ENCODE data around the gene PLAGL1.

PLAGL1 gene

GRCh38 chr6:143976806-143977349, 31.2 kb downstream of the PLAGL1 start:
- Histone ChIP-seq H3K36me3 (ENCODE audit: control insufficient read depth, insufficient read depth, low read length) (no peaks in the 10 kb centered on the region), H3K4me3 (ENCODE audit: low read depth, low read length) (no peak overlapping the region), H3K27me3 (ENCODE audit: control insufficient read depth, insufficient read depth, low read length) (peaks cover 63% of the 10 kb centered on the region), H3K9ac (ENCODE audit: low read length) (no peak overlapping the region), H3K27ac (ENCODE audit: low read depth, low read length) (no peak overlapping the region), H3K9me3 (ENCODE audit: control insufficient read depth, insufficient read depth, low read depth, low read length) (no peaks in the 10 kb centered on the region; the same call in 1 of the 2 replicates), H3K4me1 (ENCODE audit: control insufficient read depth, insufficient read depth, low read length) (peaks cover 37% of the 10 kb centered on the region)

- no peaks in the 10 kb centered on the region for H3K9me3 ChIP-seq (ENCODE audit: control insufficient read depth, insufficient read depth, low read depth, low read length)
- no peaks in the 10 kb centered on the region for H3K36me3 ChIP-seq (ENCODE audit: control insufficient read depth, insufficient read depth, low read length)
- H3K4me1 ChIP-seq (ENCODE audit: control insufficient read depth, insufficient read depth, low read length), result peaks cover 50% of the 10 kb centered on the region
- H3K27me3 ChIP-seq (ENCODE audit: control insufficient read depth, insufficient read depth, low read length), result peaks cover 84% of the 10 kb centered on the region
- no peak overlapping the region for H3K9ac ChIP-seq (ENCODE audit: low read length)
- no peak overlapping the region for H3K27ac ChIP-seq (ENCODE audit: low read depth, low read length)
- 0 out of 2 replicates have a peak overlapping the region, but pooled peaks have one; percentile 44 for H3K4me3 ChIP-seq (ENCODE audit: low read depth, low read length)
Observed at GRCh38 chr6:143974089-143974488, 34.0 kb downstream of the PLAGL1 start.

GRCh38 chr6:143973097-143973966, 34.7 kb downstream of the PLAGL1 start:
- Histone ChIP-seq H3K4me3 (ENCODE audit: low read depth, low read length) (peak overlapping the region; percentile 44), H3K27me3 (ENCODE audit: control insufficient read depth, insufficient read depth, low read length) (peaks cover 87% of the 10 kb centered on the region), H3K9ac (ENCODE audit: low read length) (peak overlapping the region; percentile 28), H3K27ac (ENCODE audit: low read depth, low read length) (no peak overlapping the region), H3K4me1 (ENCODE audit: control insufficient read depth, insufficient read depth, low read length) (peaks cover 53% of the 10 kb centered on the region), H3K9me3 (ENCODE audit: control insufficient read depth, insufficient read depth, low read depth, low read length) (no peaks in the 10 kb centered on the region), H3K36me3 (ENCODE audit: control insufficient read depth, insufficient read depth, low read length) (no peaks in the 10 kb centered on the region)

GRCh38 chr6:143971482-143972205, 36.4 kb downstream of the PLAGL1 start:
- Histone ChIP-seq H3K4me1 (ENCODE audit: control insufficient read depth, insufficient read depth, low read length) (peaks cover 53% of the 10 kb centered on the region), H3K27ac (ENCODE audit: low read depth, low read length) (no peak overlapping the region), H3K9ac (ENCODE audit: low read length) (no peak overlapping the region), H3K36me3 (ENCODE audit: control insufficient read depth, insufficient read depth, low read length) (no peaks in the 10 kb centered on the region), H3K27me3 (ENCODE audit: control insufficient read depth, insufficient read depth, low read length) (peaks cover 95% of the 10 kb centered on the region), H3K4me3 (ENCODE audit: low read depth, low read length) (no peak overlapping the region), H3K9me3 (ENCODE audit: control insufficient read depth, insufficient read depth, low read depth, low read length) (no peaks in the 10 kb centered on the region)

GRCh38 chr6:143970456-143971218, 37.4 kb downstream of the PLAGL1 start:
- Histone ChIP-seq H3K9ac (ENCODE audit: low read length) (no peak overlapping the region), H3K4me1 (ENCODE audit: control insufficient read depth, insufficient read depth, low read length) (peaks cover 57% of the 10 kb centered on the region), H3K27me3 (ENCODE audit: control insufficient read depth, insufficient read depth, low read length) (peaks cover 98% of the 10 kb centered on the region), H3K36me3 (ENCODE audit: control insufficient read depth, insufficient read depth, low read length) (no peaks in the 10 kb centered on the region), H3K9me3 (ENCODE audit: control insufficient read depth, insufficient read depth, low read depth, low read length) (no peaks in the 10 kb centered on the region), H3K27ac (ENCODE audit: low read depth, low read length) (no peak overlapping the region), H3K4me3 (ENCODE audit: low read depth, low read length) (no peak overlapping the region)

- Histone ChIP-seq H3K9ac (ENCODE audit: low read length) (no peak overlapping the region), H3K4me3 (ENCODE audit: low read depth, low read length) (no peak overlapping the region), H3K4me1 (ENCODE audit: control insufficient read depth, insufficient read depth, low read length) (peaks cover 58% of the 10 kb centered on the region), H3K27ac (ENCODE audit: low read depth, low read length) (no peak overlapping the region), H3K27me3 (ENCODE audit: control insufficient read depth, insufficient read depth, low read length) (peaks cover 98% of the 10 kb centered on the region), H3K36me3 (ENCODE audit: control insufficient read depth, insufficient read depth, low read length) (no peaks in the 10 kb centered on the region), H3K9me3 (ENCODE audit: control insufficient read depth, insufficient read depth, low read depth, low read length) (no peaks in the 10 kb centered on the region)
Observed at GRCh38 chr6:143969077-143969476, 39.0 kb downstream of the PLAGL1 start.

- no peak overlapping the region for H3K27ac ChIP-seq (ENCODE audit: low read depth, low read length)
- peaks cover 58% of the 10 kb centered on the region for H3K4me1 ChIP-seq (ENCODE audit: control insufficient read depth, insufficient read depth, low read length)
- H3K36me3 ChIP-seq (ENCODE audit: control insufficient read depth, insufficient read depth, low read length), result no peaks in the 10 kb centered on the region
- H3K9ac ChIP-seq (ENCODE audit: low read length), result no peak overlapping the region
- no peaks in the 10 kb centered on the region for H3K9me3 ChIP-seq (ENCODE audit: control insufficient read depth, insufficient read depth, low read depth, low read length)
- H3K4me3 ChIP-seq (ENCODE audit: low read depth, low read length), result no peak overlapping the region
- H3K27me3 ChIP-seq (ENCODE audit: control insufficient read depth, insufficient read depth, low read length), result peaks cover 100% of the 10 kb centered on the region
Observed at GRCh38 chr6:143967706-143968376, 40.2 kb downstream of the PLAGL1 start.

- no peak overlapping the region for H3K27ac ChIP-seq (ENCODE audit: low read depth, low read length)
- no peak overlapping the region for H3K4me3 ChIP-seq (ENCODE audit: low read depth, low read length)
- H3K9me3 ChIP-seq (ENCODE audit: control insufficient read depth, insufficient read depth, low read depth, low read length), result no peaks in the 10 kb centered on the region
- H3K36me3 ChIP-seq (ENCODE audit: control insufficient read depth, insufficient read depth, low read length), result no peaks in the 10 kb centered on the region
- H3K4me1 ChIP-seq (ENCODE audit: control insufficient read depth, insufficient read depth, low read length), result peaks cover 59% of the 10 kb centered on the region
- no peak overlapping the region for H3K9ac ChIP-seq (ENCODE audit: low read length)
- peaks cover 100% of the 10 kb centered on the region for H3K27me3 ChIP-seq (ENCODE audit: control insufficient read depth, insufficient read depth, low read length)
Observed at GRCh38 chr6:143966312-143966711, 41.7 kb downstream of the PLAGL1 start.

- Histone ChIP-seq H3K4me3 (ENCODE audit: low read depth, low read length) (no peak overlapping the region), H3K27me3 (ENCODE audit: control insufficient read depth, insufficient read depth, low read length) (peaks cover 100% of the 10 kb centered on the region), H3K9ac (ENCODE audit: low read length) (no peak overlapping the region), H3K4me1 (ENCODE audit: control insufficient read depth, insufficient read depth, low read length) (peaks cover 59% of the 10 kb centered on the region), H3K36me3 (ENCODE audit: control insufficient read depth, insufficient read depth, low read length) (no peaks in the 10 kb centered on the region), H3K9me3 (ENCODE audit: control insufficient read depth, insufficient read depth, low read depth, low read length) (no peaks in the 10 kb centered on the region), H3K27ac (ENCODE audit: low read depth, low read length) (no peak overlapping the region)
Observed at GRCh38 chr6:143965503-143966171, 42.4 kb downstream of the PLAGL1 start.

- Histone ChIP-seq H3K9me3 (ENCODE audit: control insufficient read depth, insufficient read depth, low read depth, low read length) (no peaks in the 10 kb centered on the region), H3K36me3 (ENCODE audit: control insufficient read depth, insufficient read depth, low read length) (no peaks in the 10 kb centered on the region), H3K4me1 (ENCODE audit: control insufficient read depth, insufficient read depth, low read length) (peaks cover 67% of the 10 kb centered on the region), H3K27me3 (ENCODE audit: control insufficient read depth, insufficient read depth, low read length) (peaks cover 100% of the 10 kb centered on the region), H3K4me3 (ENCODE audit: low read depth, low read length) (no peak overlapping the region), H3K9ac (ENCODE audit: low read length) (no peak overlapping the region), H3K27ac (ENCODE audit: low read depth, low read length) (no peak overlapping the region)
Observed at GRCh38 chr6:143964674-143965081, 43.4 kb downstream of the PLAGL1 start.

Measured in HUES6 (cell line).